Liver (tissue), 3 donors: ENCODE measurements around the gene RSAD2.

ENCODE experiments used
- CTCF ChIP-seq: fragments of 150-350 bp; IDR thresholded peaks from 2 replicates; pipeline ENCODE4 v1.5.1; 2017; ENCODE audit warnings: improper control_type of control experiment, low read depth, low read length; ENCODE audit not compliant: missing input control
- MAX ChIP-seq: IDR thresholded peaks from 2 replicates; pipeline ENCODE4 v1.6.1; 2016; ENCODE audit warnings: antibody characterized with exemption
- RAD21 ChIP-seq, 2 donors: IDR thresholded peaks; 2 replicates each; pipeline ENCODE4 v1.6.1; 2016; ENCODE audit warnings: antibody characterized with exemption in 2 of 2, mild to moderate bottlenecking in 2 of 2
- RXRA ChIP-seq, 2 donors: IDR thresholded peaks; 2 replicates each; pipeline ENCODE4 v1.6.1; 2017 to 2018; ENCODE audit warnings: antibody characterized with exemption in 2 of 2, mild to moderate bottlenecking in 1 of 2
- donor health status: healthy.
- donor health status: healthy.

- TF ChIP-seq CTCF (no peak), RXRA (IDR thresholded peaks at IDR 0.05) (no peak), RAD21 (IDR thresholded peaks at IDR 0.05) (no peak), MAX (no peak)
Measured at GRCh38 chr2:6919901-6920742, 42.5 kb downstream of the RSAD2 start.
